VCaP (cell line): ENCODE data around the gene CPPED1.

Experiments used
- H3K27ac ChIP-seq: fragments of 450-650 bp; 2 replicates; pipeline ENCODE4 v1.5.1; 2017
- CTCF ChIP-seq: fragments of 450-650 bp; conservative IDR thresholded peaks from 2 replicates; pipeline ENCODE4 v1.5.1; 2017; ENCODE audit warnings: mild to moderate bottlenecking, moderate library complexity

CPPED1 gene

DNA sequence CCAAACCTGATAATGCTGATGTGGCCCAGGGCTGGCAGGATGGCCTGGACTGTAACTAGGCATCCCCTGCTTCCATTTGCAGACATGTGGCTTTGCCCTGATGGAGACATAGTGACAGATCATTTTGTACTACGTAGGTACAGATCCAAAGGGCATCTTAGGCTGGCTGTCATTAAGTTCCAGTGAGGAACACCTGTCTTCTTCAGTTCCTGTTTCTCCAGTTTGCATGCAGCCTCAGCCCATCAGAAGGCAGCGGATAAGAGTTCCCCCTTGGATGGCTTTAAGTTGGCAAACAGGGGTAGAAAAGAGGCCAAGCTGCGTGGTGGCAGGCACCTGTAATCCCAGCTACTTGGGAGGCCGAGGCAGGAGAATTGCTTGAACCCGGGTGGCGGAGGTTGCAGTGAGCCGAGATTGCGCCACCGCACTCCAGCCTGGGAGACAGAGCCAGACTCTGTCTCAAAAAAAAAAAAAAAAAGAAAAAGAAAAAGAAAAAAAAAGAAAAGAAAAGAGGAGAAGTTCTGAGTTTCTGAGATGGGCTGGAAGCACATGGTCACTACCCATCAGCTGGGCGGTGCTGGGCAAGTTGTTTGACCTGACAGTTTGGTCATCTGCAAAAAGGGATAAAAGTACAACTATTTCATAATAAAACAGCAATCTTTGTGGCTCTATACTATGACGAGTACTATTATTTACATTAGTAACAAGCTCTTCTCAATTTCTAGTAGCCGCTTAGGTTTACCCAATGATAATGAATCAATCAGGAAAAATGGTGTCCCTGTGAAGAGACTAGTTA lies 42.7 kb downstream of the CPPED1 start:
- no peak for TF ChIP-seq CTCF
- no peak overlapping the region for H3K27ac ChIP-seq

- no peak for TF ChIP-seq CTCF
- H3K27ac ChIP-seq: no peak overlapping the region
Measured at GRCh38 chr16:12758670-12759558, 44.8 kb downstream of the CPPED1 start.

DNA sequence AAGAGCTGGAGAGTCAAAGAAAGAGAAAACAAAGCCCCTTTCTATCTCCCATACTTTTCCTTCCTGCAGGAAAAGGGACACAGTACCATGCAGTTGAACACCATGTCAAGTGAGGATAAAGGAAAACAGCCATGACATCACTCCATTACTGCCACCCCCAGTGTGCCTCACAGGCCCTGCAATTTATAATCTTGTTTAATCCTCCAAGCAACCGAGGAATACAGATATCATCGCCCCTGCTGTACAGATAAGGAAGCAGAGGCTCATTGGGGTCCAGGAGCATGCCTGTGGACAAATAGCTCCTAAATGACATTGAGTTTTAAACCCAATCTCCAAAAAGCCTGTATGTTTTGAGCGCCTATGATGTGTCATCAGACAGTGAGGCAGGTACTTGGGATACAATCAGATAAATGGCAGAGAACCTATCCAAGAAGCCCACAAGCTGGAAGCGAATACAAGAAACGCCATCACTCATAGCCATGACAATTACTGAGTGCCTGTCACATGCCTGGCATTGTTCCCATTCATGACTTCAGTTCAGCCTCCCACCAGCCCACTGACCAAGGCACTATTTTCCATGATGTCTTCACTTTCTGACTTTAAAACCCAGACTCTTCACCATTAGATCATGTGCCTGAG lies 45.5 kb downstream of the CPPED1 start:
- no peak overlapping the region for H3K27ac ChIP-seq
- no peak for TF ChIP-seq CTCF

GRCh38 chr16:12757546-12757945 lies 46.1 kb downstream of the CPPED1 start:
- no peak for TF ChIP-seq CTCF
- H3K27ac ChIP-seq: no peak overlapping the region

- H3K27ac ChIP-seq: 0 out of 2 replicates have a peak overlapping the region, but pooled peaks have one; percentile 9
- no peak for TF ChIP-seq CTCF
Measured at GRCh38 chr16:12754824-12755543, 48.7 kb downstream of the CPPED1 start.

- TF ChIP-seq CTCF: no peak
- H3K27ac ChIP-seq: no peak overlapping the region
Measured at GRCh38 chr16:12753203-12754023, 50.3 kb downstream of the CPPED1 start.
